GM12878 (cell line): Measurements from ENCODE around the gene CHTOP. TPM values are rescaled to one million over a fixed set of nuclear protein-coding genes. Genes with fewer than 3 reads are reported as not detected.

ENCODE experiments used
- ATAC-seq: fragments of 200-7000 bp; cut with Tn5 transposase; 3 replicates; pipeline ENCODE4 v1.9.1; 2020; ENCODE audit warnings: mild to moderate bottlenecking, moderate library complexity
- BruUV-seq: library from RNA; stranded (reverse); fragments of 400-500 nt; replicated peaks from 2 replicates; lab custom pipeline; 2021; lab: Mats Ljungman, UMichigan
- CTCF ChIA-PET: fragments of 300-600 bp; sonication (Branson Sonifier 250); formaldehyde crosslinking; extraction: SDS; loops from one replicate; lab custom pipeline; 2021; ENCODE audit warnings: inconsistent platforms; lab: Yijun Ruan, JAX
- POLR2A ChIA-PET: fragments of 350-600 bp; formaldehyde crosslinking; extraction: SDS; loops from one replicate; lab custom pipeline; 2021; ENCODE audit warnings: inconsistent platforms; lab: Charles Lee
- RAD21 ChIA-PET: fragments of 300-600 bp; sonication (Branson Sonifier 250); formaldehyde crosslinking; loops from one replicate; lab custom pipeline; 2023; ENCODE audit warnings: antibody characterized with exemption; ENCODE audit not compliant: unreplicated experiment; lab: Charles Lee
- SMC1A ChIA-PET: fragments of 300-600 bp; sonication (Branson Sonifier 250); formaldehyde crosslinking; loops from one replicate; lab custom pipeline; 2023; ENCODE audit not compliant: unreplicated experiment, uncharacterized antibody; lab: Charles Lee
- DNase-seq: peaks from one replicate; pipeline ENCODE4 v3.0.0-alpha.2; 2011; ENCODE audit warnings: low read depth, low spot score
- FAIRE-seq: peaks from 3 replicates; lab custom pipeline; 2011; peaks lifted over from hg19 to GRCh38; lab: Jason Lieb, UNC
- H2AFZ ChIP-seq: 2 replicates; pipeline ENCODE4 v1.6.0; 2011; ENCODE audit warnings: low read depth, low read length, control low read depth; ENCODE audit not compliant: control insufficient read depth
- H3K27ac ChIP-seq: 2 replicates; pipeline ENCODE4 v1.5.1; 2011; ENCODE audit warnings: control low read depth; ENCODE audit not compliant: control insufficient read depth, insufficient read depth
- H3K27me3 ChIP-seq, 2 experiments: replicated peaks in 1 of 2; 2 replicates each; pipeline versions ENCODE4 v1.6.0 to v1.6.1; 2011; ENCODE audit warnings: low read length in 1 of 2; ENCODE audit not compliant: control insufficient read depth in 2 of 2, insufficient read depth in 2 of 2
- H3K36me3 ChIP-seq, 2 experiments: 2 replicates each; pipeline ENCODE4 v1.5.1; 2011; ENCODE audit warnings: low read length in 1 of 2; ENCODE audit not compliant: control insufficient read depth in 2 of 2, insufficient read depth in 2 of 2
- H3K4me1 ChIP-seq: 2 replicates; pipeline ENCODE4 v1.6.1; 2011; ENCODE audit warnings: mild to moderate bottlenecking, low read length, moderate library complexity, mixed read lengths; ENCODE audit not compliant: control insufficient read depth, insufficient read depth
- H3K4me2 ChIP-seq: 2 replicates; pipeline ENCODE4 v1.6.0; 2011; ENCODE audit warnings: control low read depth; ENCODE audit not compliant: control insufficient read depth, insufficient read depth
- H3K4me3 ChIP-seq: fragments of 200-600 bp; sonication (generic); 2 replicates; pipeline ENCODE4 v1.5.1; 2016
- H3K79me2 ChIP-seq: 2 replicates; pipeline ENCODE4 v1.6.0; 2011; ENCODE audit warnings: low read length; ENCODE audit not compliant: control insufficient read depth, insufficient read depth
- H3K9ac ChIP-seq: 2 replicates; pipeline ENCODE4 v1.8.0; 2011; ENCODE audit warnings: low read length, control low read depth, mixed read lengths; ENCODE audit not compliant: control insufficient read depth, insufficient read depth
- H3K9me3 ChIP-seq: replicated peaks from 3 replicates; pipeline ENCODE4 v1.5.1; 2011; ENCODE audit warnings: mild to moderate bottlenecking, low read length; ENCODE audit not compliant: control insufficient read depth, insufficient read depth
- H4K20me1 ChIP-seq: 2 replicates; pipeline ENCODE4 v1.6.0; 2011; ENCODE audit not compliant: control insufficient read depth, insufficient read depth
- CEBPZ ChIP-seq: fragments of 150-350 bp; IDR thresholded peaks from 2 replicates; pipeline ENCODE4 v1.6.1; 2016; ENCODE audit warnings: low read depth, low read length
- CHD4 ChIP-seq: fragments of 200-600 bp; sonication (generic); IDR thresholded peaks from 2 replicates; pipeline ENCODE4 v1.6.1; 2016; ENCODE audit warnings: mild to moderate bottlenecking
- EED ChIP-seq: sonication (generic); IDR thresholded peaks from 2 replicates; pipeline ENCODE4 v1.6.1; 2016; ENCODE audit warnings: antibody characterized with exemption, low read depth
- FOS ChIP-seq: IDR thresholded peaks from 3 replicates; pipeline ENCODE4 v1.6.1; 2011; ENCODE audit warnings: borderline replicate concordance; ENCODE audit not compliant: insufficient read length; ENCODE audit errors: extremely low read depth
- GABPA ChIP-seq: IDR thresholded peaks from 2 replicates; pipeline ENCODE4 v1.6.1; 2014; ENCODE audit warnings: antibody characterized with exemption, low read depth, mild to moderate bottlenecking, inconsistent platforms
- IRF4 ChIP-seq: IDR thresholded peaks from 2 replicates; pipeline ENCODE4 v1.6.1; 2011; ENCODE audit warnings: low read depth, low read length
- LARP7 ChIP-seq: fragments of 450-650 bp; IDR thresholded peaks from 2 replicates; pipeline ENCODE4 v1.6.1; 2017; ENCODE audit warnings: mild to moderate bottlenecking
- NR2C1 ChIP-seq: fragments of 450-650 bp; IDR thresholded peaks from 2 replicates; pipeline ENCODE4 v1.6.1; 2017; ENCODE audit warnings: antibody characterized with exemption, mild to moderate bottlenecking, moderate library complexity
- PAX8 ChIP-seq: fragments of 450-650 bp; IDR thresholded peaks from 2 replicates; pipeline ENCODE4 v1.6.1; 2017; ENCODE audit warnings: mild to moderate bottlenecking, moderate library complexity
- PRDM15 ChIP-seq: fragments of 450-650 bp; formaldehyde crosslinking; IDR thresholded peaks from 2 replicates; pipeline ENCODE4 v1.4.0; 2020; ENCODE audit warnings: mild to moderate bottlenecking, moderate library complexity
- SUZ12 ChIP-seq: fragments of 200-600 bp; sonication (generic); IDR thresholded peaks from one replicate; pipeline ENCODE4 v1.6.1; 2018; ENCODE audit warnings: antibody characterized with exemption, mild to moderate bottlenecking; ENCODE audit not compliant: unreplicated experiment
- TAF1 ChIP-seq: IDR thresholded peaks from 2 replicates; pipeline ENCODE4 v1.6.1; 2011; ENCODE audit warnings: mild to moderate bottlenecking, low read depth, low read length, borderline replicate concordance
- ZNF24 ChIP-seq: fragments of 450-650 bp; IDR thresholded peaks from 2 replicates; pipeline ENCODE4 v1.6.1; 2017; ENCODE audit warnings: antibody characterized with exemption, mild to moderate bottlenecking
- WGBS: methylation state at CpG from one replicate; pipeline ENCODE4 v1.1.6; 2016; ENCODE audit warnings: low lambda C conversion rate; ENCODE audit not compliant: insufficient replicate concordance, insufficient coverage; ENCODE audit errors: missing lambda C conversion rate; 5-methylcytosine and 5-hydroxymethylcytosine counted together
- in situ Hi-C: fragments of 300-500 bp; cut with MboI; formaldehyde crosslinking; loops from 9 replicates; pipeline ENCODE4 v1.14.3; 2018; ENCODE audit warnings: mixed read lengths
- intact Hi-C: fragments of 100-400 bp; cut with micrococcal nuclease; formaldehyde crosslinking; loops from one replicate; pipeline ENCODE4 v1.14.2; 2022; ENCODE audit not compliant: unreplicated experiment
- polyA plus RNA-seq, 11 experiments: library from polyadenylated mRNA; depleted of rRNA in 4 of 11; unstranded in 6 of 11; stranded (reverse) in 5 of 11; fragments of >200 nt; fragmentation: Nextera tagmentation in 4 of 11; fragmentation: Illumina TruSeq in 1 of 11; extraction: Ambion mirVana in 4 of 11; extraction: Trizol in 1 of 11; gene quantifications; 1 replicate in 1 of 11; 2 replicates in 10 of 11; pipeline versions ENCODE4 v1.2.1 to v1.2.3, GENCODE V29; 2011 to 2016; ENCODE audit warnings: inconsistent platforms in 2 of 11, missing spikeins in 2 of 11, low read depth in 1 of 11
- total RNA-seq, 4 experiments: library from RNA; depleted of rRNA in 3 of 4; stranded (reverse); fragments of >200 nt in 3 of 4; fragmentation: Illumina TruSeq in 1 of 4; extraction: Trizol in 1 of 4; gene quantifications; 2 replicates each; pipeline versions ENCODE4 v1.2.1 to v1.2.3, GENCODE V29; 2013 to 2021

The CHTOP gene
- total and polyA plus RNA-seq, 10 of the 15 experiments (the other 5 are each of a cell fraction or from before 2014, with no cell fraction given) = 8.4 to 93.8 (median 52.3) TPM

GRCh38 chr1:153624965-153625611, 8.8 kb upstream of the CHTOP start:
- Histone ChIP-seq H3K79me2 (no peaks in the 10 kb centered on the region), H3K4me3 (no peak overlapping the region), H3K4me1 (peaks cover 14% of the 10 kb centered on the region), H2AFZ (no peak overlapping the region), H3K4me2 (no peak overlapping the region), H4K20me1 (no peaks in the 10 kb centered on the region), H3K27me3 (no peaks in the 10 kb centered on the region), H3K9ac (no peak overlapping the region), H3K9me3 (no peaks in the 10 kb centered on the region), H3K36me3 (no peaks in the 10 kb centered on the region), H3K27ac (no peak overlapping the region)
- WGBS = 70% methylated on average over 10 of the region's 10 CpGs
- FAIRE-seq (no peak), ATAC-seq (no peak), DNase-seq (no peak)
- no TSS peak for BruUV-seq
- RAD21 ChIA-PET = no interaction called here
- SMC1A ChIA-PET = interaction anchor here (4.9 kb wide), 1 partner anchor 53 kb away, joined by 31 read pairs; no protein-coding TSS in a partner anchor
- CTCF ChIA-PET = interaction anchor here (1.0 to 2.2 kb wide), 3 partner anchors 9 to 114 kb away, joined by 3 to 8 read pairs (median 4); partner anchors contain the start of gene CHTOP
- in situ Hi-C loops (no loop called here), intact Hi-C loops (no loop called here)
- POLR2A ChIA-PET = interaction anchor here (0.7 kb wide), 2 partner anchors 59 to 1645 kb away, joined by 3 read pairs; partner anchors contain the start of gene S100A2
- TF ChIP-seq FOS = no peak
- TF ChIP-seq CHD4 = no peak
- TF ChIP-seq TAF1 = no peak
- TF ChIP-seq PRDM15 (CRISPR knock-in tag) = no peak
- TF ChIP-seq CEBPZ = no peak
- no peak for TF ChIP-seq ZNF24
- TF ChIP-seq LARP7 = no peak
- TF ChIP-seq NR2C1 = no peak
- no peak for TF ChIP-seq EED
- no peak for TF ChIP-seq GABPA
- TF ChIP-seq PAX8 = no peak
- TF ChIP-seq SUZ12 = no peak
- TF ChIP-seq IRF4 = no peak
